ENCODE measurements around the gene CDC42BPB. TPM values are rescaled to one million over a fixed set of nuclear protein-coding genes. Genes with fewer than 3 reads are reported as not detected.

The CDC42BPB gene
- total and polyA plus RNA-seq, 2 donors from 2014 or later = 22.5 to 127 TPM

GRCh38 chr14:102968306-102968705 is 89.0 kb downstream of the CDC42BPB start:
- H3K27me3 ChIP-seq (ENCODE audit: control insufficient read depth, insufficient read depth, low read length) = no peaks in the 10 kb centered on the region
- FAIRE-seq = no peak

GRCh38 chr14:102967506-102967795 is 89.9 kb downstream of the CDC42BPB start:
- Histone ChIP-seq H3K9ac (ENCODE audit: low read length in 3 of 3) (no peak overlapping the region), H3K9me3 (ENCODE audit: control insufficient read depth in 2 of 3, insufficient read depth in 1 of 3, low read length in 3 of 3) (no peaks in the 10 kb centered on the region), H3K4me3 (ENCODE audit: low read length in 3 of 3) (no peak overlapping the region), H3K27me3 (ENCODE audit: control insufficient read depth, insufficient read depth, low read length) (no peaks in the 10 kb centered on the region), H3K27ac (ENCODE audit: low read depth in 2 of 2, low read length in 2 of 2) (no peak overlapping the region), H3K36me3 (ENCODE audit: control insufficient read depth in 2 of 3, insufficient read depth in 3 of 3, low read length in 3 of 3) (peaks cover 9 to 86% (median 49%) of the 10 kb centered on the region in 3 donors), H3K4me1 (ENCODE audit: control insufficient read depth in 2 of 3, insufficient read depth in 2 of 3, low read depth in 1 of 3, low read length in 3 of 3) (no peaks in the 10 kb centered on the region)
- intact Hi-C loops (cut with DNase I) = no loop called here
- FAIRE-seq (no peak), DNase-seq (peak in 1 of 5 donors; percentile 18)
- TF ChIP-seq CTCF (IDR thresholded peaks at IDR 0.05; ENCODE audit: borderline replicate concordance, extremely low read depth, insufficient read depth) = no peak

More at GRCh38 chr14:102968306-102968705, 89.0 kb downstream of the CDC42BPB start:
- Histone ChIP-seq H3K27ac (ENCODE audit: low read depth in 2 of 2, low read length in 2 of 2) (no peak overlapping the region), H3K4me1 (ENCODE audit: control insufficient read depth in 2 of 3, insufficient read depth in 2 of 3, low read depth in 1 of 3, low read length in 3 of 3) (no peaks in the 10 kb centered on the region), H3K4me3 (ENCODE audit: low read length in 3 of 3) (no peak overlapping the region), H3K36me3 (ENCODE audit: control insufficient read depth in 2 of 3, insufficient read depth in 3 of 3, low read length in 3 of 3) (peaks cover 9 to 83% (median 47%) of the 10 kb centered on the region in 3 donors), H3K9ac (ENCODE audit: low read length in 3 of 3) (no peak overlapping the region), H3K9me3 (ENCODE audit: control insufficient read depth in 2 of 3, insufficient read depth in 1 of 3, low read length in 3 of 3) (no peaks in the 10 kb centered on the region)
- no peak for DNase-seq
- TF ChIP-seq CTCF (IDR thresholded peaks at IDR 0.05; ENCODE audit: borderline replicate concordance, extremely low read depth, insufficient read depth) = no peak
- intact Hi-C loops (cut with DNase I) = no loop called here

DNA sequence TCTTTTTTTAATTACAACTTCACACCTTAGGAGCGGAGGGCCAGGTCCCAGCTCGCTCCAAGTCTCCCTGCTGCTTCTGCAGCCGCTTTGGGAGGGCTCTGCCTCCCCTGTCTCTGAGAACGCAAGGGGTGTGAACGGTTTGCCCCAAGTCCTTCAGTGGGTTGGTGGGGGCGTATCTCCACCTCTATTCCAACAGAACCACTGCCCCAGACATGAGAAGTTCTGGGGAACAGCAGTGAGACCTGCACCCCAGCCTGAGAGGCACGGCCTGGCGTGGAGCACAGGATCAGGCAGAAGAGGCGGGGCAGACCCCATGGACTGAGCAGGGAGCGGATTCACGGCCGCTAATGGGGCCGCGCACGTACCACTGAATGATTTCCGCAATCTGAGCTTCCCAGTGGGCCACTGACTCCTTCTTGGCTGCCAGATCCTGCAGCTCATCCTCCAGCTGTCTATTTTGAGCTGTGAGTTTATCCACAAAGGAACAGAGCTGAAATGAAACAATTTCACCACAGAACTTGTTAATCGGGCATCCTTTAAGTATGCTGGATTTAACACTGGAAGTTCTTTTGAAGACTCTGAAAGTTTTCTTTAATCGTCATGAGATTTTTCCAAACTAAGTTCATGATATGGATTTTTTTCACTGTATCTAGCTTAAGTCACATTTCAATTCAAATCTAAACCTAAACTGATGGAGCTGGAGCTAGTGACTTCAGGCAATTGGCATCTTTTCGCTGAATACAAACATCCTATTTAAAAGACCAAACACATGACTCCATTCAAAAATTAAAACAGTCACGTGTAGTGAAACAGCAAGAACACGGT is 90.5 kb downstream of the CDC42BPB start:
- TF ChIP-seq CTCF (IDR thresholded peaks at IDR 0.05; ENCODE audit: borderline replicate concordance, extremely low read depth, insufficient read depth) = no peak
- no peak overlapping the region for H3K27ac ChIP-seq (ENCODE audit: low read depth in 2 of 2, low read length in 2 of 2)
- intact Hi-C loops (cut with DNase I) = no loop called here
- no peaks in the 10 kb centered on the region for H3K4me1 ChIP-seq (ENCODE audit: control insufficient read depth in 2 of 3, insufficient read depth in 2 of 3, low read depth in 1 of 3, low read length in 3 of 3)
- H3K9me3 ChIP-seq (ENCODE audit: control insufficient read depth in 2 of 3, insufficient read depth in 1 of 3, low read length in 3 of 3) = no peaks in the 10 kb centered on the region
- DNase-seq (peak in 1 of 5 donors; percentile 46), FAIRE-seq (no peak)
- H3K4me3 ChIP-seq (ENCODE audit: low read length in 3 of 3) = no peak overlapping the region
- no peaks in the 10 kb centered on the region for H3K27me3 ChIP-seq (ENCODE audit: control insufficient read depth, insufficient read depth, low read length)
- peaks cover 11 to 88% (median 49%) of the 10 kb centered on the region in 3 donors for H3K36me3 ChIP-seq (ENCODE audit: control insufficient read depth in 2 of 3, insufficient read depth in 3 of 3, low read length in 3 of 3)
- H3K9ac ChIP-seq (ENCODE audit: low read length in 3 of 3) = no peak overlapping the region
